ENCODE data around the gene CMIP.

- TF ChIP-seq CTCF (IDR thresholded peaks at IDR 0.05) (no peak), EZH2phosphoT487 (IDR thresholded peaks at IDR 0.05) (no peak), EZH2 (IDR thresholded peaks at IDR 0.05) (no peak)
Observed at GRCh38 chr16:81620029-81620428, 175.4 kb downstream of the CMIP start.

Measured in neural progenitor cell (in vitro differentiated cells).